Fibroblast of pulmonary artery (primary cell): Measurements from ENCODE around the gene SH3GL2.

ENCODE experiments used
- DNase-seq: peaks from one replicate; pipeline ENCODE4 v3.0.0-alpha.2; 2010; ENCODE audit warnings: low read depth
- H3K4me3 ChIP-seq: replicated peaks from 2 replicates; pipeline ENCODE4 v1.5.1; 2011; ENCODE audit warnings: low read depth, mild to moderate bottlenecking, control low read depth, low read length, moderate library complexity
- TF ChIP-seq, protein P1 (sequence below): IDR thresholded peaks from 2 replicates; pipeline ENCODE4 v1.5.1; 2011; ENCODE audit warnings: mild to moderate bottlenecking, control low read depth, low read length, inconsistent platforms; ENCODE audit errors: missing control alignments

SH3GL2 gene

GRCh38 chr9:17604556-17604955 is 25.7 kb downstream of the SH3GL2 start:
- H3K4me3 ChIP-seq = no peak overlapping the region

DNA sequence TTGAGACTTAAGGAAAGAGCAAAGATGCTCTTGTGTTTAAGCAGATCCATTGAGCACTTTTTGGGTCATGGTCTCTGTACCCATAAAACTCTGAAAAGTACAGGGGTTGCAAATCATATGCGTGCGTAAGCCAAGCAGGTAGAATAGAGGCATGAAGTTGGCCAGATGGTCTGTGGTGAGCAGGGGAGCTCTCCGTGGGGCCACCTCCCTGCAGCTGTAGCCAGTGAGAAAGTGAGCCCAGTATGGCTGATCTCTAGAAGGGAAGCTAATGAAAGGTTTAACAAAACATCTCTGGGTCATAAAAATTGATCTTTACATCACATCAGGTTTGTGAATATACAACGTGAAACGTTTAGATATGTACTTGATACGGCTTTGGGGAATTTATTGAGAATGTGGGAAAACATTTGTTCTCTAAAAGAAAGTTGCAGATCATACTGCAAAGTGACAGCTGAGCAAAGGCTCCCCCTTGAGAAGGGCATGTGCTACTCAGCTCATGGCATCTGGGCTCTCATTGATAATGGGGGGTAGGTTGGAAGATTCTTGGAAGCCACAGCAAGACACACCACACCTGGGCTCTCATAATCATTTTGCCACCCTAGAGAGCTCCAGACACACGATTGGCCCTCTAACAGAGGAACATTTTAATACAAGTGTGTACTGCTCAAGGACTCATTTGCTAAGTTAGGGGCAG is 30.6 kb downstream of the SH3GL2 start:
- TF ChIP-seq, protein P1, sequence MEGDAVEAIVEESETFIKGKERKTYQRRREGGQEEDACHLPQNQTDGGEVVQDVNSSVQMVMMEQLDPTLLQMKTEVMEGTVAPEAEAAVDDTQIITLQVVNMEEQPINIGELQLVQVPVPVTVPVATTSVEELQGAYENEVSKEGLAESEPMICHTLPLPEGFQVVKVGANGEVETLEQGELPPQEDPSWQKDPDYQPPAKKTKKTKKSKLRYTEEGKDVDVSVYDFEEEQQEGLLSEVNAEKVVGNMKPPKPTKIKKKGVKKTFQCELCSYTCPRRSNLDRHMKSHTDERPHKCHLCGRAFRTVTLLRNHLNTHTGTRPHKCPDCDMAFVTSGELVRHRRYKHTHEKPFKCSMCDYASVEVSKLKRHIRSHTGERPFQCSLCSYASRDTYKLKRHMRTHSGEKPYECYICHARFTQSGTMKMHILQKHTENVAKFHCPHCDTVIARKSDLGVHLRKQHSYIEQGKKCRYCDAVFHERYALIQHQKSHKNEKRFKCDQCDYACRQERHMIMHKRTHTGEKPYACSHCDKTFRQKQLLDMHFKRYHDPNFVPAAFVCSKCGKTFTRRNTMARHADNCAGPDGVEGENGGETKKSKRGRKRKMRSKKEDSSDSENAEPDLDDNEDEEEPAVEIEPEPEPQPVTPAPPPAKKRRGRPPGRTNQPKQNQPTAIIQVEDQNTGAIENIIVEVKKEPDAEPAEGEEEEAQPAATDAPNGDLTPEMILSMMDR = no peak
- no peak for DNase-seq
- no peak overlapping the region for H3K4me3 ChIP-seq

More at GRCh38 chr9:17604556-17604955, 25.7 kb downstream of the SH3GL2 start:
- TF ChIP-seq, protein P1 = no peak
- DNase-seq = no peak

DNA sequence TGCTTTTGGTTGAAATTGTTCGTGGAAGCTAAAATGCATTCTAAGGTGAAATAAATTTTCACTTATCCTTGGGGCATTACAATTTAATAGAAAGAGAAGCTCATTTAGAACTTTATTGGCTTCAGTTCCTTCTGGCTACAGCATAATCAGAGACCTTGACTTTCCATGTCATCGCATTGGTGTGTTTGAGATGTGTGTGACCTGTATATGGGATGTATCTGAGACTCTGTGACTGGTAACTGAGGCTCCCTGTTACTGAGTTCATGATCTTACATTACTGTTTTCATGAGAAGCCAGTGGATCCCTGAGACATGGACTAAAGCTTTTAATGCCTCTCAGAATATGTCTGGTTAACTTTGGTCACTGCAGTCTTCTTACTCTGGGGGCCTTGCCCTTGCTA is 32.5 kb downstream of the SH3GL2 start:
- TF ChIP-seq, protein P1 = no peak
- no peak overlapping the region for H3K4me3 ChIP-seq
- no peak for DNase-seq

- H3K4me3 ChIP-seq = no peak overlapping the region
- TF ChIP-seq, protein P1 = no peak
- DNase-seq = no peak
Observed at GRCh38 chr9:17611917-17612316, 33.1 kb downstream of the SH3GL2 start.

- TF ChIP-seq, protein P1 = no peak
- no peak overlapping the region for H3K4me3 ChIP-seq
- peak; percentile 32 for DNase-seq
Observed at GRCh38 chr9:17613758-17614157, 34.9 kb downstream of the SH3GL2 start.

DNA sequence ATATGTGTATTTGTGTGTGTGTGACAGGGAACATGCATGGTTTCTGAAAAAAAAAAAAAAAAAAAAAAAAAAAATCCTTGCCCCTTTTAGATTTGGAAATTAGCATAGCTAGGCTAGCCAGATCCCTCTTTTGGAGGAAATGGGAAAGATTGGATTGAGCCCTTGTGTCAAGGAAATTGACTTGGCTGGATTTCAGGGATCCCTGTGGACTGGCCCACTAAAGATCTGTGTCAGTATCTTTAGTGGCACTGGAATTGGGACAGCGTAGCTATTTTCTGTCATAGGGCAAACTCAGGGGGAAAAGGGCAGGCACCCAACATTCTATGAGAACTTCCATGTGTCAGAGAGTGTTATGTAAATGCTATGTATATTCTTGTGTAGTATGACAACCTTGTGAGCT is 35.4 kb downstream of the SH3GL2 start:
- no peak for DNase-seq
- TF ChIP-seq, protein P1 = no peak
- no peak overlapping the region for H3K4me3 ChIP-seq

GRCh38 chr9:17614903-17615302 is 36.0 kb downstream of the SH3GL2 start:
- no peak for DNase-seq
- TF ChIP-seq, protein P1 = no peak
- H3K4me3 ChIP-seq = no peak overlapping the region
